HCT116 (cell line): ENCODE measurements around the gene PLD1. TPM values are rescaled to one million over a fixed set of nuclear protein-coding genes. Genes with fewer than 3 reads are reported as not detected.

Source experiments
- ATAC-seq: fragments of 200-7000 bp; cut with Tn5 transposase; 2 replicates; pipeline ENCODE4 v1.9.1; 2020; ENCODE audit warnings: mild to moderate bottlenecking, moderate library complexity
- BruUV-seq: library from RNA; stranded (reverse); fragments of 400-500 nt; replicated peaks from 2 replicates; lab custom pipeline; 2021; lab: Mats Ljungman, UMichigan
- CTCF ChIA-PET: fragments of 300-600 bp; sonication (Branson Sonifier 250); formaldehyde crosslinking; loops from one replicate; lab custom pipeline; 2021; ENCODE audit warnings: antibody characterized with exemption; lab: Charles Lee
- POLR2A ChIA-PET: fragments of 300-600, 350-600 bp; sonication (Branson Sonifier 250); formaldehyde crosslinking; loops from one replicate; lab custom pipeline; 2021; ENCODE audit warnings: antibody characterized with exemption; lab: Charles Lee
- RAD21 ChIA-PET, 2 experiments: fragments of 300-600 bp; sonication (Branson Sonifier 250); formaldehyde crosslinking; loops; one replicate each; lab custom pipeline; 2023; ENCODE audit warnings: low total read pairs in 2 of 2; ENCODE audit not compliant: uncharacterized antibody in 2 of 2, unreplicated experiment in 2 of 2, low non-redundant PET in 1 of 2; lab: Charles Lee
- DNase-seq: peaks from one replicate; pipeline ENCODE4 v3.0.0-alpha.2; 2010; ENCODE audit warnings: low read depth, low spot score
- H2AFZ ChIP-seq: fragments of 200-600 bp; shearing (Covaris generic), sonication (generic); 2 replicates; pipeline ENCODE4 v1.6.1; 2017; ENCODE audit warnings: low read depth, mixed run types, mixed read lengths, antibody characterized with exemption, low read length; ENCODE audit not compliant: poor library complexity, severe bottlenecking
- H3K27ac ChIP-seq: 2 replicates; pipeline ENCODE4 v1.5.1; 2012; ENCODE audit warnings: low read depth, low read length
- H3K27me3 ChIP-seq: fragments of 200-600 bp; sonication (generic); 2 replicates; pipeline ENCODE4 v1.6.1; 2016; ENCODE audit warnings: mixed run types, low read length, mixed read lengths; ENCODE audit not compliant: insufficient read depth
- H3K36me3 ChIP-seq, 2 experiments: fragments of 200-500 bp in 1 of 2; fragments of 200-600 bp in 1 of 2; sonication (Bioruptor generic) in 1 of 2; sonication (generic) in 1 of 2; 2 replicates each; pipeline versions ENCODE4 v1.5.1 to v1.6.1; 2014 to 2016; ENCODE audit warnings: low read length in 2 of 2, inconsistent platforms in 1 of 2, mixed read lengths in 1 of 2, mixed run types in 1 of 2; ENCODE audit not compliant: insufficient read depth in 2 of 2, control insufficient read depth in 1 of 2
- H3K4me1 ChIP-seq, 2 experiments: fragments of 200-600 bp in 1 of 2; sonication (generic) in 1 of 2; 2 replicates each; pipeline versions ENCODE4 v1.5.1 to v1.6.1; 2012 to 2017; ENCODE audit warnings: low read length in 2 of 2, inconsistent platforms in 1 of 2, mild to moderate bottlenecking in 1 of 2, mixed read lengths in 1 of 2, mixed run types in 1 of 2, moderate library complexity in 1 of 2; ENCODE audit not compliant: insufficient read depth in 2 of 2, control insufficient read depth in 1 of 2
- H3K4me2 ChIP-seq: fragments of 200-600 bp; sonication (generic); 2 replicates; pipeline ENCODE4 v1.6.1; 2017; ENCODE audit warnings: mixed run types, low read length, mixed read lengths
- H3K4me3 ChIP-seq, 2 experiments: fragments of 200-600 bp in 1 of 2; sonication (generic) in 1 of 2; replicated peaks in 1 of 2; 2 replicates each; pipeline ENCODE4 v1.5.1; 2011 to 2016; ENCODE audit warnings: low read length in 2 of 2, control low read depth in 1 of 2, low read depth in 1 of 2, mild to moderate bottlenecking in 1 of 2, mixed read lengths in 1 of 2, mixed run types in 1 of 2
- H3K79me2 ChIP-seq: fragments of 200-600 bp; sonication (generic); 2 replicates; pipeline ENCODE4 v1.6.1; 2017; ENCODE audit warnings: mild to moderate bottlenecking, mixed run types, low read length, moderate library complexity, mixed read lengths; ENCODE audit not compliant: insufficient read depth
- H3K9ac ChIP-seq: fragments of 200-600 bp; sonication (generic); 2 replicates; pipeline ENCODE4 v1.6.1; 2016; ENCODE audit warnings: low read length, mixed read lengths
- H3K9me2 ChIP-seq: fragments of 200-600 bp; sonication (generic), shearing (Covaris generic); 2 replicates; pipeline ENCODE4 v1.6.1; 2017; ENCODE audit warnings: mixed run types, mild to moderate bottlenecking, moderate library complexity; ENCODE audit not compliant: insufficient read depth
- H3K9me3 ChIP-seq, 2 experiments: fragments of 200-500 bp in 1 of 2; fragments of 200-600 bp in 1 of 2; sonication (Bioruptor generic) in 1 of 2; sonication (generic) in 1 of 2; 2 replicates each; pipeline ENCODE4 v1.6.1; 2014 to 2017; ENCODE audit warnings: low read length in 2 of 2, mixed read lengths in 2 of 2, inconsistent platforms in 1 of 2, low read depth in 1 of 2, mild to moderate bottlenecking in 1 of 2, mixed run types in 1 of 2, moderate library complexity in 1 of 2; ENCODE audit not compliant: control insufficient read depth in 1 of 2, insufficient read depth in 1 of 2
- H4K20me1 ChIP-seq: fragments of 200-600 bp; sonication (generic), shearing (Covaris generic); 2 replicates; pipeline ENCODE4 v1.6.1; 2017; ENCODE audit warnings: mixed run types, mild to moderate bottlenecking, moderate library complexity; ENCODE audit not compliant: insufficient read depth
- CBX3 ChIP-seq: IDR thresholded peaks from 2 replicates; pipeline ENCODE4 v1.6.1; 2012; ENCODE audit warnings: low read depth
- CEBPB ChIP-seq: IDR thresholded peaks from 2 replicates; pipeline ENCODE4 v1.6.1; 2012; ENCODE audit warnings: low read depth
- CTCF ChIP-seq, 3 experiments: fragments of 200-600 bp in 1 of 3; sonication (generic) in 1 of 3; IDR thresholded peaks in 2 of 3; conservative IDR thresholded peaks in 1 of 3; 2 replicates each; pipeline ENCODE4 v1.5.1; 2012 to 2017; ENCODE audit warnings: low read depth in 2 of 3, low read length in 2 of 3, antibody characterized with exemption in 1 of 3, borderline replicate concordance in 1 of 3, control low read depth in 1 of 3, mild to moderate bottlenecking in 1 of 3, mixed read lengths in 1 of 3, mixed run types in 1 of 3, moderate library complexity in 1 of 3; ENCODE audit not compliant: insufficient read depth in 1 of 3
- EZH2 ChIP-seq: fragments of 200-600 bp; sonication (generic); IDR thresholded peaks from 2 replicates; pipeline ENCODE4 v1.6.1; 2017; ENCODE audit warnings: antibody characterized with exemption, mixed run types
- JUND ChIP-seq: IDR thresholded peaks from 2 replicates; pipeline ENCODE4 v1.6.1; 2012
- RAD21 ChIP-seq: IDR thresholded peaks from 2 replicates; pipeline ENCODE4 v1.6.1; 2012; ENCODE audit warnings: low read depth, mild to moderate bottlenecking
- SIN3A ChIP-seq: IDR thresholded peaks from 2 replicates; pipeline ENCODE4 v1.6.1; 2012; ENCODE audit warnings: low read depth
- SRF ChIP-seq: IDR thresholded peaks from 2 replicates; pipeline ENCODE4 v1.6.1; 2012; ENCODE audit warnings: low read depth
- TCF7L2 ChIP-seq: IDR thresholded peaks from 2 replicates; pipeline ENCODE4 v1.7.0; 2011; ENCODE audit warnings: borderline replicate concordance, inconsistent platforms; ENCODE audit not compliant: insufficient read depth, insufficient read length; ENCODE audit errors: extremely low read depth
- ZFX ChIP-seq: fragments of 450-650 bp; IDR thresholded peaks from 2 replicates; pipeline ENCODE4 v1.6.1; 2017
- ZNF274 ChIP-seq: fragments of 200-500 bp; sonication (Bioruptor generic); IDR thresholded peaks from 2 replicates; pipeline ENCODE4 v1.6.1; 2014; ENCODE audit warnings: mild to moderate bottlenecking, low read depth, low read length, inconsistent platforms
- intact Hi-C: fragments of 100-400 bp; cut with micrococcal nuclease; formaldehyde crosslinking; loops from 2 replicates; pipeline ENCODE4 v1.10.0; 2022
- total RNA-seq: library from RNA; stranded (reverse); gene quantifications from one replicate; pipeline ENCODE4 v1.2.1, GENCODE V29; 2021; ENCODE audit not compliant: unreplicated experiment

PLD1 gene
- total RNA-seq, 1 experiment from 2014 or later = 8.4 TPM

GRCh38 chr3:171772427-171773056 lies 37.7 kb downstream of the PLD1 start (continued):
- peak; percentile 25 for TF ChIP-seq TCF7L2
- TF ChIP-seq RAD21 = peak; percentile 85
- TF ChIP-seq SIN3A = no peak
- no peak for TF ChIP-seq CEBPB
- no peak for TF ChIP-seq JUND
- no peak for TF ChIP-seq SRF
- no peak for TF ChIP-seq ZNF274
- peak; percentile 68 to 77 (median 72); a peak in 5 of 6 replicates for TF ChIP-seq CTCF (IDR thresholded peaks at IDR 0.05 in 2 of 3, conservative IDR thresholded peaks at IDR 0.05 in 1 of 3; ENCODE audit: borderline replicate concordance in 1 of 3, insufficient read depth in 1 of 3, low read depth in 2 of 3, low read length in 2 of 3)
- TF ChIP-seq CBX3 = no peak
- TF ChIP-seq ZFX = no peak
- no peak for TF ChIP-seq EZH2

- Histone ChIP-seq H3K4me1 (0 out of 4 replicates have a peak, but pooled peaks cover 0 to 5% of the 10 kb centered on the region in 2 experiments), H3K4me2 (0 out of 2 replicates have a peak overlapping the region, but pooled peaks have one; percentile 1), H3K9ac (no peak overlapping the region), H3K79me2 (no peaks in the 10 kb centered on the region), H3K27me3 (no peaks in the 10 kb centered on the region), H3K4me3 (no peak overlapping the region), H3K9me3 (no peaks in the 10 kb centered on the region), H3K36me3 (no peaks in the 10 kb centered on the region), H4K20me1 (no peaks in the 10 kb centered on the region), H2AFZ (no peak overlapping the region), H3K9me2 (no peaks in the 10 kb centered on the region), H3K27ac (no peak overlapping the region)
- intact Hi-C loops = loop anchor here (5.0 to 10.0 kb wide), 3 partner anchors 69 to 726 kb away; no protein-coding TSS in a partner anchor
- peak; percentile 72 for ATAC-seq
- POLR2A ChIA-PET = interaction anchor here (0.7 kb wide), 1 partner anchor 70 kb away, joined by 5 read pairs; no protein-coding TSS in a partner anchor
- RAD21 ChIA-PET = no interaction called here
- no TSS peak for BruUV-seq
- no peak for DNase-seq
- TF ChIP-seq RAD21 = no peak
- CTCF ChIA-PET = interaction anchor here (0.7 to 3.7 kb wide), 7 partner anchors 10 to 808 kb away, joined by 3 to 56 read pairs (median 16); no protein-coding TSS in a partner anchor
Measured at GRCh38 chr3:171770689-171771620, 39.3 kb downstream of the PLD1 start.
